SK-N-SH (cell line): ENCODE measurements around the gene SLC35F1.

Source experiments
- CHD2 ChIP-seq: fragments of 150-350 bp; IDR thresholded peaks from 2 replicates; pipeline ENCODE4 v1.6.1; 2018; ENCODE audit warnings: low read length; ENCODE audit not compliant: partially characterized antibody
- CTCF ChIP-seq: fragments of 200-600 bp; sonication (generic); IDR thresholded peaks from 2 replicates; pipeline ENCODE4 v1.6.1; 2017; ENCODE audit warnings: antibody characterized with exemption, mild to moderate bottlenecking, moderate library complexity
- EP300 ChIP-seq, 2 experiments: IDR thresholded peaks; 2 replicates each; pipeline versions ENCODE4 v1.4.0 to v1.6.1; 2012; ENCODE audit warnings: borderline replicate concordance in 1 of 2, low read depth in 1 of 2, low read length in 1 of 2
- POLR2AphosphoS5 ChIP-seq: IDR thresholded peaks from 2 replicates; pipeline ENCODE4 v1.6.1; 2012; ENCODE audit warnings: low read depth, low read length
- RXRA ChIP-seq: IDR thresholded peaks from 2 replicates; pipeline ENCODE4 v1.4.0; 2012; ENCODE audit warnings: low read depth, mild to moderate bottlenecking, borderline replicate concordance
- ZBTB33 ChIP-seq: IDR thresholded peaks from 2 replicates; pipeline ENCODE4 v1.4.0; 2012; ENCODE audit warnings: low read depth, borderline replicate concordance

- TF ChIP-seq RXRA = no peak
- no peak for TF ChIP-seq CTCF
- TF ChIP-seq ZBTB33 = no peak
- no peak for TF ChIP-seq EP300 (IDR thresholded peaks at IDR 0.05; ENCODE audit: borderline replicate concordance in 1 of 2, low read depth in 1 of 2, low read length in 1 of 2)
- no peak for TF ChIP-seq CHD2
- no peak for TF ChIP-seq POLR2AphosphoS5
Observed at GRCh38 chr6:118161343-118161742, 254.3 kb downstream of the SLC35F1 start.
